CD4-positive, alpha-beta T cell treated with Interleukin-17A for 1 hour (primary cell): Measurements from ENCODE around the gene EXOSC7.

ENCODE experiments used
- DNase-seq: peaks from one replicate; pipeline ENCODE4 v3.0.0-alpha.2; 2020

EXOSC7 gene

DNA sequence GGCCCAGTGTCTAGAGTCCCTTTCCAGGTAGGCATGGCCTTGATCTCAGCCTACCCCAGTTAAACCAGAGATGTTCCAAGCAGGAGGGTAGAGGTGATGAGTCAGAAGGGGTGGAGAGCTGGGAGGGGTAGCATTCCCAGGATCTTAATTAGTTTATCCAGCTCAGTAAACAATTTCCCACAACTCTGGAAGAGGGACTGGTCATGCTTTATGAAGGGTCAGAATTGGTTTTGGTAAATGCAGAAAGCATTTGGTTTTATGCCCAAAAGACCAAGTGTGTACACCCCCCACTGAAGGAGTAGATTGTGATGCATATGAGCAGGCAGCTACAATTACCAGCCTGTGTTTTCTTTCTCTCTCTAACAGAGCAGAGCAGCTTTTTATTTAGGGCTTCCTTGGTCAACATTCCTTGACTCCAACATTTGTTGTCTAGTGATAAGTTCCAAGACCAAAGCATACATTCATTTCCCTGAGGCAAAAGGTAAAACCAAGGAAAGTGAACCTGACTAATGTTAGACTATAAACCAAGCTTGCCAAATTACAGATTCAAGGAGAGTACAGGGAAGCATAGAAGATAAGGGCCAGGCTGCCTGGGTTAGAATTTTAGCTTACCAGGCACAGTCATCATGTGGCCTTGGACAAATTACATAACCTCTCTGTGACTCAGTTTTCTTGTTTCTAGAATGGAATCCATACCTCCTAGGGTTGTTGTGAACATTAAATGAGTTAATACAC, 17.6 kb downstream of the EXOSC7 start:
- DNase-seq, result no peak

DNA sequence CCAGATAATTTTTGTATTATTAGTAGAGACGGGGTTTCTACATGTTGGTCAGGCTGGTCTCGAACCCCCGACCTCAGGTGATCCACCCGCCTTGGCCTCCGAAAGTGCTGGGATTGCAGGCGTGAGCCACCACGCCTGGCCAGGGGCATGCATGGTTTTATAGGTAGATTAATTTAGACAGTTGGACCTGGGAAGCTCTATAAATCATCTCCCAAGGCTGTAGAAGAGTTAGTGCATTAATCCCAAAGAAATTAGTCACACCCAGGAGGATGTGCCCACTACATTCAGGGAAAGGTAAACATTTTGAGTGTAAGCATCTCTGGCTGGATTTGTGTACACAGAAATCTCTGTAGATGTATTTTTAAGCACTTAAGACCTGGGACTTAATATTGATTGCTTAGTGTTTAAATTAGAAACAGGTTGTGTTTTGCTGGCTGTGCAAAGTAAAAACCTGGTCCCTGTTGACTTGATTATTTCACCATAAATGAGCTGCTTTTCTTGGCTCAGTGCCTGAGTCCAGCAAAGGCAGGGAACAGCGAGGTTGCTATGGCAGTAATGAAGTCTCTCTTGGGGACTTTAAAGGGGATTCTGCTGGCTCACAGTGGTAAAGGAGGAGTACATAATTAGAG, 19.2 kb downstream of the EXOSC7 start:
- no peak for DNase-seq

DNA sequence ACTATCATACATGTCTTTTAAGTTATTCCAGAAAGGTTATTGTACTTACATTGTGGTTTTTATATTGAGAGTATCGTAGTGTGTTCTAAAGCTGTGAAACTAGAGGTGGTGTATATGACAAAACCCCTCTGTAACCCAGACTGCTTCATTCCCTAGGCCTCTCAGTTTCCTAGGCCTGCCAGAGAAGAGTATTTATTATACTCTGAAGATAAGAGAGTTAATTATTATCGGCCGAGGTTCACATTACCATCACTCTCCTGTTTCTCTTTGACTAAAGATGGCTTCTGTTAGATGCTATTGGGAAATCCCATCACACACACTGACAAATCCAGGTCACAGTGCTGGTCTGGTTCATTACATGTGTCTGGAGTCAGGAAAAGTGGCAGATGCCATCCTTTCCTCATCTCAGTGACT, 20.5 kb downstream of the EXOSC7 start:
- DNase-seq, result no peak

DNA sequence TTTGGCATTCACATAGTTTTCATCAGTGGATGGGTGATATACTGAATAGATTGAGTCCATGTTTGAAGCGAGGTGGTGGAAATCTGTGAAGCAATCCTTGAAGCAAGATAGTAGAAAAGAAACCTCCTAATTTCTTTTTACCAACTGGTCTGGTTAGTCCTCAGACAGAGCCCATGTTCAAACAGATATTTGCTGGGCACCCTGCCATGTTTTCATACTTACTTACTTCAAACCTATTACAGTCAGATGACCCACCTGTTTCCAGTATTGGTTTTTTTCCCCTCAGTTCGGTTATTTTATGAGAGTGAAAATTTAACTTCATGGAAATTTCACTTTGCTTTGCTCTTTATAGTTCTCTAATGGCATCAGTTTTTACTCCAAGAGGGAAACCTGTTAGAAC, 23.7 kb downstream of the EXOSC7 start:
- DNase-seq, result no peak

DNA sequence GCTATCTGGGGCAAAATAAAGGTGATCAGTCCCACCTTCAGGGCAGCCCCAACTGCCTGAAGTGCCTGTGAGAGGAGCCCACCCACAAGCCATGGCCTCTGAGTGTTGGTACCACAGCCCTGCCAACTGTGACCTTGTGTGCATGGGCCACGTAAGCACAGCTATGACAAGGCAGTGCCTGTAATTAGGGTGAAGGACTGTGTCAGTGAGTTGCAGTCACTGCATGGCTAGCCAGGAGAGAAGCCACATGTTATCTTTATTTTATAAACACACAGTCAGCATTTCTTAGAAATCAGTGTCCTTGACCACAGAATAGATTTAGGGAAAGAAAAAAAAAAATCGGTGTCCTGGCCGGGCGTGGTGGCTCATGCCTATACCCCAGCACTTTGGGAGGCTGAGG, 24.8 kb downstream of the EXOSC7 start:
- DNase-seq, result no peak

DNA sequence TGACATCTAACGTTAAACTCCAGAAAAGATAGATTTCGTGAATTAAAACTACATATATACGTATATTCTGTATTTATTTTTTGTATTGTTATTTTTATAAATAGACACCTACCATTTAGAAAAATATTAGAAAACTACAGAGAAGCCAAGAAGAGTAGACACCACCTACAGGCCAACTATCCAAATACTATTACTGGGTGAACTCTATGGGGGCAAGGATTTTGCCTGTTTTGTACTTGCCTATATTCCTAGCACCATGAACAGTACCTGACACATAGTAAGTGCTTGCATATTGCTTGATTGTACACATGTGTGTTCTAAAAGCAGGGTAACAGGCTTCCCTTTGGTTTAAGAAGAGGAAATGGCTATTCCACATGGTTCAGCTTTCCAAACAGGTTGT, 25.7 kb downstream of the EXOSC7 start:
- no peak for DNase-seq

DNA sequence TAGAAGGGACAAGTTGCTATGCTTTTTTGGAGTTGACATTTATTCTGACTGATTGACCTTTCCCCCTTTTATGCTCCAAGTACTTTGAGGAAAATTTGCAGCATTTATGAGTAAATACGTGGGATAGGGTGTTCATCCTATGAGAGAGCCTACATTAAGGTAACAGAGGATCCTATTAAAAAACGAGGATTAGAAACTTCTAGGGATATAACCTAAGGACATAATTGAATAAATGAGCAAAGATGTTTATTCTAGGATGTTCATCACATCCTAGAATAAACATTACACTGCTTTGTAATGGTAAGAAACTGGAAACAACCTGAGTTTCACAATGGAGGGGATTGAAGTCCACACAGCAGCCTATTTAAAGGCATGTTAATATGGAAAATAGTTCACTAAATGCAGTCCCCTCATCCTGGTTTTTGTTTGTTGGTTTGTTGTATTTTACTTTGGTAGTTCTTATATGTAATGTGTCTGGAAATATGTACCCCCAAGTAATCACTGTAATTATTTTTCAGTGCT, 26.2 kb downstream of the EXOSC7 start:
- no peak for DNase-seq

DNA sequence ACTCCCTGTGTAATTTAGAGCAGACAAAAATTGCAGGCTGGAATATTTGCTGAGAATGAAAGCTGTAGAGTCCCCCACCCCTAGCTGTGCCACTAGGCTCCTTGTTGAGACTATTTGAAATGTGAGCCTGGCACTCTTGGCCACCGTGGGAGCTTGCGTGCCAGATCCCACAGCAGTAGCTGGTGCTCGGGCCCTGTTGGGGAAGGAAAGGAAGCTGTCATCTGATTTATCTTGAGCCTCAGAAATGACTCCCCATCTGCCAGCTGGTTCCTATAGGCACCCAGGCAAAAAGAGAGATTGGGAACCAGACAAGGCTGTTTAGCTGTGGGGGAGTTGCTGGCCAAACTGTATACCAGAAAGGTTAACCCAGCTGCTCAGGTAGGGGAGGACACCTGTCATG, 26.7 kb downstream of the EXOSC7 start:
- no peak for DNase-seq

DNA sequence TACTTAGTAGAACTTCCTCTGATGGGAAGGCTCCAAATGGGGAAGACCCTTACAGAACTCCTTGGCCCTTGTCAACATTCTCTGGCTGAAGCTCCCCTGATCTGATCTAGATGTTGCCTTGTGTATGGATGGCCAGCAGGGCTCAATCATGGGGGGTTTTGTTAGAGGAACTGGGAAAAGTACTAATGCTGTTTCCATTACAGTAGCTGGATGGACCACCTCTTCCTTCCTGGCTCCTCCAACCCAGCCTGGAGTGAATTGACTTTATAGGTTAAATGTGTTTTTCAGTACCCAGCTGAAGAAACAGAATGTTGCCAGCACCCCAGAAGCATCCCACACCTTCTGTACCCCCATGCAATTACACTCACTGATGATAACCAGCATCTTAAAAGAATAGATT, 27.4 kb downstream of the EXOSC7 start:
- no peak for DNase-seq

DNA sequence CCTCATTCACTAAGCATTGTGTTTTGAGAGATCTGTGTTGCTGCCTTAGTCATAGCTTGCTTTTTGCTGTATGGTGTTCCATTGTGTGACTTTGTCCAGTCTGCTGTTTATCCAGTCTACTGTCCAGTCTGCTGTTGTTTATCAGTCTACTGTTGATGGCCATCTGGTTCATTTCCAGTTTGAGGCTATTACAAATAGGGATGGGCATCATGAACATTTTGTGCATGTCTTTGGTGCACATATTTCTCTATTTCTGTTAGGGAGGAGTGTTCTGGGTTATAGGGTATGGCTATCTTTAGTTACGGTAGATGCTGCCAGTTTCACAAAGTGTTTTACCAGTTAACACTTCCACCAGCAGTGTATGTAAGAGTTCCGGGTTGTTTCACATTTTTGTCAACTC, 27.8 kb downstream of the EXOSC7 start:
- DNase-seq, result no peak

DNA sequence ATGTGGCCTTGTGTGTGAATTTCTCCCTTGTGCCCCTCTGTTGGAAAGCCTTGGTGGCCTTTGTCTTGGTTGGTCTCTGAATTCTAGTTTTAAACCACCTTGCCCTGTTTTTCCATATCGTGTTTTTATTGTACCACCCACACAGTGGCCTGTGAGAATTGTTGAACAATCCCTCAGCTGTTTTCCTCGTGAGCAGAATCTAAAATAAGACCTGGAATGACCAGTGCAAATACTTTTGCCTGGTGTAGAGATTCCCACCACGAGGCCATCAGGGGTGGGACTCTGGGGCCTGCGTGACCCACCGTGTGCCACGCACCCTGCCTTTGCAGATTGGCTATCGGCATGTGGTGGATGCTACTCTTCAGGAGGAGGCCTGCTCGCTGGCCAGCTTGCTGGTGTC, 31.0 kb downstream of the EXOSC7 start:
- no peak for DNase-seq

DNA sequence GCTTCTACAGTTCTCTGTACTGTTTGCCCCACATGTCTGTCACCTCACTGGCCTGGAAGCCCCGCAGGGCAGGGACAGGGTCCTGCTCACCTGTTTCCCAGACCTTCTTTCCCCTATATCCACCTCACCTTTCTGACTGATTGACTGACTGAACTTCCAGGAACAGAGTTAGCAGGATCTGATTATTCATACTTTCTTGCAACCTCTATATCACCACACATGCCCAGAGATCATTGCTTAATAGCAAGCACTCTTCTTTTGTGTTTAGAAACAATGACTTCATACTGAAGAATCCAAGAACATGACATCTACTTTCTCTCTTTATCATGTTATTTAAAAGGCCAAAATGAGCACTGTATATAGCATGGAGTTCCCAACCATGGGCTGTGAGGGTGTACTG, 32.1 kb downstream of the EXOSC7 start:
- DNase-seq, result no peak

DNA sequence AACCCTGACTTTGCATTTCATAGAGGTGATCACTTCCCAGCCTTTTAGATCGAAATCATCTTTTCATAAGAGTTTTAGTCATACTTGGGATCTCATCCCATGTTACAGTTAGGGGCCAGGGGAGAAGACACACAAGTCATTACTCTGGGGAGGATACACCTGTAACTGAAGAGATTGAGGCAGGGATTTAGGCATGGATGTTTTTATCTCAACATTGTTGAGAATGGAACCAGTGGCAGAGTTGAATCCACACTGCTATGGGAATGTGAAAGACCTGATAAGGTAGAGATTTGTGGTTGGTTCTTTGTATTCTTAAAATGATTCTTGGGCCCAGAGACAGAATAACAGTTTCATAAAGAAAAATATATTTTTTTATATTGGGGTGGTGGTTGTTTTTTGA, 33.8 kb downstream of the EXOSC7 start:
- no peak for DNase-seq

DNA sequence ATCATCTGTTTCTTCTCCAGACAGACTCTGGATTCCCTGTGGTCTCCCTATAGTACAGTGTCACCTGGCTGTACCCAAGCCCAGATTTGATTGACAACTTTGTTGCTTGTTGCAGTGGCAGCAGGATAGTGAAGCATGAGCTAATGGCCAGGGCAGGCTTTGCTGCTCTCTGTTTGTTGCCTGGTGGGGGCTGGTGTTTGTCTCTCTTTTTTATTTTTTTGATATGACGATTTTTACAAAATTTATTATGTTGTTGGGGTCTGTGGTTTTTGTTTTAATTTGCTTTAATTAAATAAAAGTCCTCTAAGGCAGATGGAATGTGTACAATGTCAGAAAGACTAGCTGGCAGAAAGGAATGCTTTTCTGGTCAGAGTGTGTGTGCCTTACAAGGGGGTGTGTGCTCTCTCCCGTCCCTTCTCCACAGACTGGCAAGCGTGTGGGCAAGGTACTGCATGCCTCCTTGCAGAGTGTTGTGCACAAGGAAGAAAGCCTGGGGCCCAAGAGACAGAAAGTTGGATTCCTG, 34.8 kb downstream of the EXOSC7 start:
- DNase-seq, result no peak

DNA sequence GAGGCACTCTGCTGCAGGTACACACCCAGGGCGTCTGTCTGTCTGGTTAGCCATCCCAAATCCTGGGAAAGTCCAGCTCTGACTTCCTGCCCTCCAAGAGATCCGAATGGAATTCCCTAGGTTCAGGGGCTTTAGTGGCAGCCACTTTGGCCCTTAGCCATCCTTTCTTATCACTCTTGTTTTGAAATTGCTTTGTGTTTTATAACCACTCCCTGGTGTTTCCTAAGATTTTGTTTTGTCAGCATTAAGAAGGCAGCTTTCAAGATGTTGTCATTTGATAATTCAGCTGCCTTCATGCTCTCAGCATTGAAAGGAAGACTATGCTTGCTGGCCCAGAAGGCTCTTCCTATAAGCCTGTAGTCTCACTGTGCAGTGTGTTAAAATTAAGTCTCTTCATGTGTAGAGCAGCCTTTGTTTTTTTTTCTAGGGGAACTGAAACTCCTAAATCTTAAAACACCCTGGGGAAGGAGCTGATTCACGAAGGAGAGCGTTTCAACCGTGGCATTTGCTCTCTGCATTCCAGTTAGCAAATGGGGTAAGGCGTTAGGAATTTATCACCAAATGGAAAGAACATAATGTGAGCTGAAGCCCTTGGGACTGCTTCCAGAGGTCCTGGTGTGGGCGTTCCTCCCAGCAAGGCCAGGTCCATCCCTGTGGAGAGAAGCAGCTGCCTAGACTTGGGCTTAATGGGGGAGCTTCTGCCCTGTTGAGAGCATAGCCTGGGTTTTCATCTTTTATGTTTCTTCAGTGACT, 35.9 kb downstream of the EXOSC7 start:
- DNase-seq, result no peak

DNA sequence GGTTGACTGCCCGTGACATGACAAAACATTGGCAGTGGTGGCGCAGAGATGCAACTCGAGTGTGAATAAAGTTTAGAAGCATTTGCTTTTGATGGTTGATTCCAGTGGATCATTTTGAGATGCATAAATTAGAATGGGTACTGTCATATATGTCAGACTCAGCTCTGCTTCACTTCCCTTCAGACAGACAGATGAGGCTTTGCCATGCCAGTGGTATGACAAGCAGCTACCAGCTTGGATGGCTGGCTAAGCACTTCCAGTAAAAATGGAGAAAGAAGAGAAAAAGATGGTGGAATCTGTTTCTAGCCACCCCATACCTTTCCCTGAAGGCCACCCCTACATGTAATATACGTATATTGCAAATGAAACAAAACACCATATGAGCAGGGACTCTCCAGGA, 36.5 kb downstream of the EXOSC7 start:
- no peak for DNase-seq

DNA sequence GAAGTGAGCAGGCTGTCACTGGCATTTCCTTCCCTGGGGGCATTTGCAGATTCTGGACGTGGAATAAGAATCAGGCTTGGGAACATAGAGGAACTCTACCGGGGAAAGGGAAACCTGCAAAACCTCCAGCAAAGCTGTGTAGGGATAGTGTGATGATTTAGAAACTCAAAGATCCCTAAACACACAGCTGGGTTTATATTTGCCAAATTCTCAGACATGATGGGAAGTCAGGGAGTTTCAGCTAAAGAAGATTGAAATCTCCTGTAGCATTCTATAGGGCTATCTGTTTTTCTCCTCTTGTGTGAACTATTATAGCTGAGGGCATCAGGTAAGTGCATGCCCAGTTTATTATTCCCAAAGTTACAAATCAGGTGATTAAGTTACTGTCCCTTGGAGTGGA, 40.9 kb downstream of the EXOSC7 start:
- no peak for DNase-seq

DNA sequence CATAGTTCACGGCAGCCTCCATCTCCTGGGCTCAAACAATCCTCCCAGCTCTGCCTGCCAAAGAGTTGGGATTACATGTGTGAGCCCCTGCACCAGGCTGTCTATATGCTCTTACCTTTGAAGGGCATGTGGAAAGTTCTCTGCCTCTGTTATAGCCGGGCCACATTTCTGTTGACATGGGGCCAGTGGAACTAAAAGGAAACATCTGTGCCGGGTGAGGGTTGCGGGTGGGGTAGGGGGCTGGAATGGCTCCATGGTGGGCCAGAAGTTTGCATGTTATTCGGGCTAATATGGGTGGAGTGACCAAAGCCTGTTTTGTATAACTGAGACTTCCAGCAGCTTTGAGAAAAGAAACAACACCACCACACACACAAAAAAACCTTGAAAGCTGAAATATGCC, 41.8 kb downstream of the EXOSC7 start:
- no peak for DNase-seq

DNA sequence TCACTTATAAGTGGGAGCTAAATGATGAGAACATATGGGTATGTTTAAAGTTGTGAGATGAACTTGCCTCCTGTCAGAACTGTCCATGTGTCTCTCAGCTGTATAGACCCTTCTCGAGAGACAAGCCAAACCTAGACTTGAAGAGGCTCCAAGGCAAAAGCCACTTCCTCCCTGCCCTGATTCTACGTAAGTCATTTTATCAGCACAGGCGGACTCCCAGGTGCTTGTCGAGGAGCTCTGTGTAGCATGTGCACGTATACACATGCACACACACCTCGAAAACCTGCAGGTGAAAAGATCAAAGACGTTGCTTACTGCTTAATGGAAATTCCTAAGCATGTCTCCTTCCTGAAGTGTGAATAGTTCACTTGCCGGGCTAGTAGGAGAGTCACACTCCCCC, 44.5 kb downstream of the EXOSC7 start:
- peak; percentile 18 for DNase-seq

DNA sequence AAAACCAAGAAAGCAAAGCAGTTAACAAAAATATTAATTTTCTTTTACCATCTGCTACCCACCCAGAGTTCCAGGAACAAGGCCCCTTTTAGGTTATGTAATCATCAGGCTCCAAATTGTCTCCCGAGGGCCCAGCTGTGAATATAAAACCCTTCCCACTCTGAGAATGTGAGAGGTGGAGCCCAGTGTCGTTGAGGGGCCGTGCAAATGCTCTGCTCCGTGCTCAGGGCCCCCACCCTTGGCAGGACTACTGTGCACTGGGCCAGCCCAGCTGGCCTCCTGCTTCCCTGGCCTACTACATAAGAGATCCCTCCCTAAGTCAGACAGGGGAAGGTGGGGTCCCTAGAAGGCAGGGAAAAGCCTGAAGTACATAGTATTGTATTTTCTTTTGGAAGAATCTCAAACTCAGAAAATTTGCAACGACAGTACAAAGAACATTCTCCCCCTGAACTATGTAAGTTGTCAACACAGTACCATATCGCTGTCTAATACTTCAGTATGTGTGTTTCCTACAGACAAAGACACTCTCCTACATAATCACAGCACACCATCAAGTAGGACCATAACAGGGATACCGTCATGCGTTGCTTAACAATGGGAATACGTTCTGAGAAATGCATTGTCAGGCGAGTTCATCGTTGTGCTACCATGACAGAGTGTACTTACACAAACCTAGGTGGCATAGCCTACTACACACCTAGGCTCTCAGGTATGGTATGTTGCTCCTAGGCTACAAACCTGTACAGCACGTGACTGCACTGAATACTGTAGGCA, 45.7 kb downstream of the EXOSC7 start:
- DNase-seq, result no peak

DNA sequence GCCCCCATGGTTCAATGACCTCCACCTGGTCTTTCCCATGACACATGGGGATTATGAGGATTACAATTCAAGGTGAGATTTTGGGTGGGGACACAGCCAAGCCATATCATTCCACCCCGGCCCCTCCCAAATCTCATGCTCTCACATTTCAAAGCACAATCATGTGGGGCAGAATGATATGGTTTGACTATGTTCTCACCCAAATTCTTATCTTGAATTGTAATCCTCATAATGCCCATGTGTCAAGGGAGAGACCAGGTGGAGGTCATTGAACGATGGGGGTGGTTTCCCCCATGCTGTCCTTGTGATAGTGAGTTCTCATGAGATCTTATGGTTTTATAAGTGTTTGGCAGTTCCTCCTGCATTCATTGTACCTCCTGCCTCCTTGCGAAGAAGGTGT, 47.6 kb downstream of the EXOSC7 start:
- DNase-seq, result no peak

DNA sequence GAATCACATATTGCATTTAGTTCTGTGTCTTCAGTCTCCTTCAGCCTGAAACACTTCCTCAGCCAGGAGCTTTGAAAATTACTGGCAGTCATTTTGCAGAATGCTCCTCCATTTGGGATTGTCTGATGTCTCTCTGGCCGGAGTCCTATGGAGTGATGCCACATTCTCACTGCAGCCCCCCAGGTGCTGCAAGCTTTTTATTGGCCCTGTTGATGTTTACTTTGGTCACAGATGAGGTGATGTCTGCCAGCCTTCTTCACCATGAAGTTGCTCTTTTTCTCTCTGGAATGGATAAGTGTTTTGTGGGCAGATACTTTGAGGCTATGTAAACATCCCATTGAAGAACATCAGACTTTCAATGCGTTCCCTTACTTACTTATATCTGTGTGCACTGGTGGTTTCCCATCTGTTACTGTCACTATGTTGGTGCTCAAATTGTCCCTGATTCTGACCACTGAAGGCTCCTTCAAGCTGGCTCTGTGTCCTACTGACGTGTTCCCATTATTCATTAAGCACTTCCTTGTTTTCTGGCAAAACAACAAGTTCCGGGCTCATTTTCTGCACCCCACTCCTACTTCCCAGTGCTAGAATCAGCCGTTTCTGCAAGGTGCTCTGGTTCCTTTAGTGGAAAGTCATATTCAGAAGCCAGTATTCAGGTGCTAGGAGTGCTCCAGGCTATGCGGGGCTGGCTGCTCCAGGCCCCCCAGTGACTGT, 48.7 kb downstream of the EXOSC7 start:
- no peak for DNase-seq
